NCI-H187 (cell line): ENCODE measurements around the gene CTSZ.

ENCODE experiments used
- DNase-seq, 2 experiments: peaks; one replicate each; lab custom pipeline; 2025; lab: John Stamatoyannopoulos, UW

The CTSZ gene

DNA sequence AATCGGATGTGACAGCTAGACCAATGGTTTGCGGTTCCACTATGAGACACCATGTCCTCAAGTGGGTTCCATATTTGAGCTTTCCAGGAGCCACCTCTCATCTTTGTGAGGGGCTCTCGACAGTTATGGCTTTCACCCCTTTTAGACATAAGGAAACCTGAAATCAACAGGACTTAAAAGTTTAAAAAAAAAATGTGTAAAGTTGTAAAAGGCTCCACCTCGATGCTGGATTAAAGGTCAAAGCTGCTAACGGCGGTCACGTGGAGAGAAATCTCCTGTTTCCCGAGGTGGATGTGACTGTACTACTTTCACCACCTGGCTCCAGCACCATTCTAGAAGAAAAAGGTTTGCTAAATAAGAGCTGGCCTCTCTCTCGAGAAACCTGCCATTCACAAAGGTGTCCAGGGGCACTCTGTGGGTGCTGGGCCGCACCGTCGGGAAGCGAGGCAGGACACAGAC is 24.5 kb upstream of the CTSZ start:
- no peak for DNase-seq

DNA sequence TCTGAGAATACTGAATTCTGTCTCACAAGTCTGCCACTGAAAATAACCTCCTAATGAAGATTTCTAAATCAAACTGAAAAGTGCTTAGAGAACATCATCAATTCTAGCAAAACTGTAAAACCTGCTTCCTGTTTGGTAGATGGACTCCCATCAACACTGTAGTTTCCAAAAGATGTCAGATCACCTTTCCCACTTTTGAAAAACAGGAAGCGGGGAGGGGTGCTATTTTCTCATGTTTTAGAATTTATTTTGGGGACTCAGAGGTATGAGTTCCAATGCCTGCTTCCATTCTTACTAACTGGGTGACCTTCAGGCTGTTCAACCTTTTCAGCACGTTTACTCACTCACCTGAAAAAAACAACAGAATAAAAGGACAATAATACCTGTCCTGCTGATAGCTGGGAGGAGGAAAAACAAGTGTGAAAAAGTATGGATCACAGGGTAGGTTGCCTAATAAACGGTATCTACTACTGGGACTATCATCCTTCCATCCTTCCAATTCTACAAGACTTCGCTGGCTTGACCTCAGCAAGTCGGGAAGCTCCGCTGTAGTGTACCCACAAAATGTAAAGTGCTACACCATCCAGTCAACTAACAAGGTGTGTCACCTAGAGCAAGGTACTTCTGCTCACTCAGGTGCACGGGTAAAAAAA is 24.0 kb upstream of the CTSZ start:
- DNase-seq = no peak

DNA sequence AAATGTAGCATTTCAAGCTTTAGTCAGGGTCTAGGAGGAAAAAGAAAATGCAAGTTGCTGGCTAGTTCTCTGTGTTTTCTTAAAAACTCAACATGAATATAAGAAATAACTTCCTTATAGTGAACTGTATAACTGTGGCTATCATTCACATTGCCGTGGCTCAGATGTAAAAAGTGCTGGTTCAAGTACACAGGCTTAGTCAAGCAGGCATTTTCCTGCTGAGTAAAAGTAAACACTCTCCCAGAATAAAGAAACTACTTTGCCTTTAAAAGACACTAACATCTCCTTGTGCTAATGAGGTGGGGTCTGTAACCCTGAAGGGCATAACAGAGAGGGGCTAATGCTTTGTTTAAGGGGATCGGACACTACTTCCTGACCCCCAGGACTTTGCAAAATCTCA is 21.8 kb upstream of the CTSZ start:
- no peak for DNase-seq

DNA sequence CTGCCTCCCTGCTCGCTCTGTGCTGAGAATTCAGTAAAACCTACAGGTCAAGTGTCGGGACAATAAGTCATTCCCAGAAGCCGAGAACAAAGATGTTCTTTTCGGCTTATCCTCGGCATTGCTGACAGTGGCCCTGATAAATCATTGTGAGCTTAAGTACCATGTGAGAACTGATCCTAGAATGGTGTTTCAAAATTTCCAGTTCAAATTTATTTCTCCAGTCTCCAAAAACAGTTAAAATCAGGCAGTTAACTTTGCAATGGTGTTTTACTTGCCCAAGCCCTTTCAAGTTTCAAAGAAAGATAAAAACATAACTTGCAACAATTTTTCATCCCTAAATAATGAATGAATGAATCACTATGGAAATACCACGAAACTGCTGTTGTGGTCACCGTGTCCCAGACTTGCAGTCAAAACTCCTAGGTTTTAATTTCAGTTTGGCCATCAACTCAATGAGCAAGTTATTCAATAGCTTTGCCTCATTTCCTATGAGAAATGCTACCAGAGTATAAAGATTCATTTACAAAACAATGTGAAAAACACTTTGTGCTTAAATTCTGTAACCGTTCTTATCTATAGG is 20.8 kb upstream of the CTSZ start:
- no peak for DNase-seq

DNA sequence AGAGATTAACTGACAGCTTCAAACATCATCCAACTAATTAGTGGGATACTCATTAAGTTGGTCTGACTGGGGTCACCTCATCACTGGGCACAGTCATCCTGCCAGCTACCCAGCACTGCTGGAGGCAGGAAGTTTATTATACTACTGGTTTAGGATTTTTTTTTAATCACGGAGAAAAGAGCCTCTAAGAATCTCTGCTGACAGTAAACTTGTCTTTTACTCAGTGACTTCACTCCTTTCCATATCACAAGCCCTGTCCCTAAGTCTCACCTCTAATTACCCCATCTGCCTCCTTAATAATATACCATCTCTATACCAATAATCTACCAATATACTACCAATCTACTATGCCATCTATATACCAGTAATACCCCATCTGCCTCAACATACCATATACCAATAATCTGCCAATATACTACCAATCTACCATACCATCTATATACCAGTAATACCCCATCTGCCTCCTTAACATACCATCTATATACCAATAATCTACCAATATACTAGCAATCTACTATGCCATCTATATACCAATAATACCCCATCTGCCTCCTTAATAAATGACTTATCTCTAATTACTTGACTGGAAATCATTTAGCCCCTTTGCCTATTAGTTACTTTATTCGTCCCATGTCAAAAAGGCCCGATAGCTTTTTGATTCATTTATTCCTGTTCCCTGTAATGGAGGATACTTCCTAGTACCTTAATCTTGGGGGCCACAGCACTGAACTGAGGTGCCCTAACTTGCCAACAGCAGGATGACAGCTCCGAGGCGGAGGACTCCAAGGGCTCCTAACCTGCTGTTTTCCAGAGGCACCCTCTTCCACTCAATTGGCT is 20.1 kb upstream of the CTSZ start:
- DNase-seq = no peak

DNA sequence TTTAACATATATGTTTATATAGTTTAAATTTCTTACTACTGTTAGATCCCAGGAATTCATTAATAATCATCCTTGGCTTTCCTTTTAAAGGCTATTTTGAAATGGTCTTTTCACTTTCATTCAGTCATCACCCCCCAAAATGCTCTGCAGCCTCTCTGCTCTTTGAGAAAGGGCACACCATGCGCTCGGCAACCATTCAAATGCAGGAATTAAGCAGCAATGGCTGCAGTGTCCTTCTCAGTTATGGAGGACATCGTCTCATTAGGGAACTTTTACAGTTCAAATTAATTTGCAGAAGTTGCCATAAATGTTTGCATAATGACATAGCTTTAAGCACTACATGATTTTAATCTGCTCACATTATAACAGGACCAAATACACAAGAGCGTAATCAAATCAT is 18.5 kb upstream of the CTSZ start:
- DNase-seq = no peak

DNA sequence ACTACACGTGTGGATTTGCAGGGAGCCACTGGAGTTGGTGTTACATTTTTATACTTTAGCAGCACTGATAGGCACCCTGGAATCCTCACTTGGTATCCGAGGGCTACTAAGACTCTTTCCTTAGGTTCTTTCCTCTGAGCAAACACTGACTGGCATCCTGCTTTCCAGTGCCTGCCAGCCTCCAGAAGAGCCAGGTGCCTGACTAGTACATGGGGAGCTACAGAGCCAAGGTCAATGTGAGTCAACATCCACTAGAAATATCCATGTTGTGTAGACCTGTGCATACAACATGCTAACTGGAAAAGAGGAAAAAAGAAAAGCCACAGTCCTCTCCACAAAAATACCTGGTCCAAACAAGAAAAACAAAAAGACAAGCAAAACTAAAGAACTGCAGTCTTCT is 18.0 kb upstream of the CTSZ start:
- DNase-seq = no peak

DNA sequence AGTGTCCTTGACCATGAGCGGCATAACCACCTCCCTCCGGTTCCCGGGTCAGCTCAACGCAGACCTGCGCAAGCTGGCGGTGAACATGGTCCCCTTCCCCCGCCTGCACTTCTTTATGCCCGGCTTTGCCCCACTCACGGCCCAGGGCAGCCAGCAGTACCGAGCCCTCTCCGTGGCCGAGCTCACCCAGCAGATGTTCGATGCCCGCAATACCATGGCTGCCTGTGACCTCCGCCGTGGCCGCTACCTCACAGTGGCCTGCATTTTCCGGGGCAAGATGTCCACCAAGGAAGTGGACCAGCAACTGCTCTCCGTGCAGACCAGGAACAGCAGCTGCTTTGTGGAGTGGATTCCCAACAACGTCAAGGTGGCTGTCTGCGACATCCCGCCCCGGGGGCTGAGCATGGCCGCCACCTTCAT is 17.1 kb upstream of the CTSZ start:
- DNase-seq = no peak

DNA sequence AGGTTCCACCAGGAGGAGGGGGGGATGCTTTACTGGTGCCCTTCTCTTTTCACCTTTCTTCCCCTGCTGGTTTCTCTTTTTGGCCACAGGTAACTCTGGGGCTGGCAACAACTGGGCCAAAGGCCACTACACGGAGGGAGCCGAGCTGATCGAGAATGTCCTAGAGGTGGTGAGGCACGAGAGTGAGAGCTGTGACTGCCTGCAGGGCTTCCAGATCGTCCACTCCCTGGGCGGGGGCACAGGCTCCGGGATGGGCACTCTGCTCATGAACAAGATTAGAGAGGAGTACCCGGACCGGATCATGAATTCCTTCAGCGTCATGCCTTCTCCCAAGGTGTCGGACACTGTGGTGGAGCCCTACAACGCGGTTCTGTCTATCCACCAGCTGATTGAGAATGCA is 16.6 kb upstream of the CTSZ start:
- no peak for DNase-seq

DNA sequence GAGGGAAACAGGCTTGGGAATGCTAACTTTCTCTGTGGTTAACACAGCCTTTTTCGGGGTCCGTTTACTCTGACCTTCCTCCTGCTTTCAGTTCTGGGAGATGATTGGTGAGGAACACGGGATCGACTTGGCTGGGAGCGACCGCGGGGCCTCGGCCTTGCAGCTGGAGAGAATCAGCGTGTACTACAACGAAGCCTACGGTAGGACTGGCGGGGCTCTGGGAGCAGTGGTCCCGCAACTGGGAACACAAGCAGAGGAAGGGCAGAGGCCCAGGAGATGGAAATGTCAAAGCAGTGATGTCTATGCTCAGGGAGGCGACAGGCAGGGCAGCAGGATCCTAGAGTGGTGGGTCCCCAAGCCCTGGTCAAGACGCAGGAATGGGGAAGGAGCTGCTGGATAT is 15.7 kb upstream of the CTSZ start:
- DNase-seq = no peak

DNA sequence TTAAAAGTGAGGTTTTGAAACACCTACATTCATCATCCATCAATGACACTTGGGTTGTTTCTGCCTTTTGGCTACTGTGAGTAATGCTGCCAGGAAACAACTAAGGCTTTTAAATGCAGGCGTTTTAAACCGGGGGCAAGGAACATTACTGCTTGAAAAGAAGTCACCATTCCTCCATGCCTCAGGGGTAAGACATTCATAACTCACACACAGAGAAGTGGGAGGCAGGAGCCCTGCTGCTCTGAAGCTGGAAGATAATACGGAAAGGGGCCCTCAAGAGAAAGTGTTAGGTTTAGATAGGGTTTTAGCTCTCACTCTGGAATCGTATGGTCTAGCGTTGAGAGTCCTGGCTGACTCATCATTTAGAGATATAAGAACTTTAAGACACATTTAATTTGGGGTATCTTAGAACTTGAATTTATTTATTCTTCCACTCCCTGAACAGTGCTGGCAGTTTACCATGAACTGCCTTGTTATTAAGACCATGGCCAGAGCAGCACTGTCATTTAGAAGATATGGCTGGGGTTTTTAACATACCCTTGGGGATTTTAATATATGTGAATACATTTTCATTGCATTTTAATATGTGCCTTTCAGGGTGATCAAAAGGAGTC is 14.0 kb upstream of the CTSZ start:
- no peak for DNase-seq

DNA sequence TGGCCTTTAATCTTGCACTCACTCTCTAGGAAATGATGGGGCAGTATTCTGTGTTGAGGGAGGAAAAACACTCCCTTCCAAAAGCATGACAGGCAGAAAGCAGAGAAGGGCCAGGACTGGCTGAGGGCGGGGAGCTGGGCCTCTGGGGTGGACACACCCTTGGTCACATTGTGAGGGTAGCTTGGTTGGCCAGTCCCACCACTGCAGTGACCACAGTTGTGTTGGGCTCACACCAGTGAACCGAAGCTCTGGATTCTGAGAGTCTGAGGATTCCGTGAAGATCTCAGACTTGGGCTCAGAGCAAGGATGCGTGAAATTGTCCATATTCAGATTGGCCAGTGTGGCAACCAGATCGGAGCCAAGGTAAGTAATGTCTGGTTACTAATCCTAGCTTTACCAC is 12.2 kb upstream of the CTSZ start, which contains the start of gene TUBB1:
Gene TUBB1, plus strand, starts transcription at position 213 of the 400 bp plus-strand sequence. Its CDS starts 94 bp downstream, at position 307.
- no peak for DNase-seq

DNA sequence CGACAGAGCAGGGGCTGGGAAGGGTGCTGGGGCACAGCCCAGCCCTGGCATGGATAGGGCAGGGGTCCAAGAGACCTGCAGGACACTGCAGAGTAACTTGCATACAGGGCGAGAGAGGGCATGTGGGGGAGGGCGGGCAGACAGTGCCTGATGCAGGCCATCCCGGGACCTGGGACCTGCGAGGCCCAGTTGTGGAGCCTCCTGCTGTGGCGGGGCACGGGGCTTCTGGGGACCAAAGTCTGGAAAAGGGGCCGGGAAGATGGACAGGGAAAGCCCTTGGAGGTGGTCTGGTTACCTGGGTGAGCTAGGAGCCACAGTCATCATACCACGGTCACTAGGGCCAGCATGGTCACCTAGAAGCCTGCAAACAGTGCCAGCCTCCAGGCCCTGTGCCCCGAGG is 11.8 kb upstream of the CTSZ start:
- no peak for DNase-seq

DNA sequence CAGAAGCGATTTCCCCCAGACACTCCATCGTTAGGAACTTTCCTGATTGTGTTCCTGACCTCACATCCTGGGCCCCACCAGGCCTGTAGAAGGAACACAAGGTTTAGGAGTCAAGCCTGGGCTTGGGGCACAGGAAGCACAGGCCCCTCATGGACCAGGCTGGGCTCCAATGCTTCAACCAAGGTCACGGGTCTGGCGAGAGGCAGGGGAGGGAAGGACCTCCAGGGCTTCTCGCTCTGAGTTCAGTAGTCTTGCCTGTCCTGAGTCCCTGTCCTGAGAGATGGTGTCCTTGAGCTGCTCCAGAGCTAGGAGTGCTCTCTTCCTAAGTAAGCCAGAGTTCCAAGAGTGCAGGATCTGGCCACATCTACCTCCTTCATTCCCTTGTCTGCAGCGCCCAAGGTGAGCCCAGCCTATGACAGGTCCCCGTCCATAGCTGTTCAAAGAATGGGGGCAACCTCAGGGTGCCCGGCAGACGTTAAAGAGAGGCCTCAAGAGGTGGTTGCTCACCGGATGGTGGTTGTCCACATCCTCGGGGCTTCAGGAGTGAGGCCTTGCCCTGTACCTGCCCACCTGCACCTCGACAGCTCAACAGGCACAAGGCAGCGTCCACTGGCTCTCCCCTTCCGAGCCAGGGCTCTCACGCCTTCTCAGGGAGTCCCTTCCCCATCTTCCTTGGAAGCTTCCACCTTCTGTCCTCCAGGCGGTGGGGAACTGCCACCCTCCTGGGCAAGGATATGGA is 10.6 kb upstream of the CTSZ start:
- DNase-seq = no peak

DNA sequence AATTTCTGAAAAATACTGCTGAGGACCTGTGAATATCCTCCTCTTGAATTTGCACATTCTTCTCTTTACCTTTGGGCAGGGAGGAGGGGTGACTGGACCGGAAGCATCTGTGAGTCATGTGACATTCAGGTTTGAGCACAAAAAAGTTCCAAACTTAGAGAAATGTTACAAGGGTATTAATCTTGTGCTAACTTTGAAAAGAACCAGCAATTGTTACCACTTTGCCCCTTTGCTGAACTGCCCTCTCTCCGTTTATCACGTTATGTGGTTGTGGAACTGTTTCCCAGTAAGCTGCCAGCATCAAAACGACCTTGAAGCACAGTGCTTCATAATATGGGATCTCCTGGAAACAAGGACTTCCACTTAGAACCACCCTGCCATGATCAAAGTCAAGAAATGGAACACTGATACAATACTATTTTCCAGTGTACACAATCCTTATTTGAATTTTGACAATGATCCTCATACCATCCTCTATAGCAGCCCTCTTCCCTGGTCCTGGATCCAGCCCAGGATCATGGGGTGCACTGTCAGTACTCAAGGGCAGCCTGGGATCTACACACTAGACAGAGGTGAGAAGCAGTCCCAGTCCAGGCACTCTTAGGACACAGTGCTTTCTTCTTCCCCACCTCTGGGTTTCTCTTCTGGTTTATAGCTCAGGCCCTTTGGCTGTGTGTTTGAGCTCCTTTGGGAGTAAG is 9.9 kb upstream of the CTSZ start:
- no peak for DNase-seq

DNA sequence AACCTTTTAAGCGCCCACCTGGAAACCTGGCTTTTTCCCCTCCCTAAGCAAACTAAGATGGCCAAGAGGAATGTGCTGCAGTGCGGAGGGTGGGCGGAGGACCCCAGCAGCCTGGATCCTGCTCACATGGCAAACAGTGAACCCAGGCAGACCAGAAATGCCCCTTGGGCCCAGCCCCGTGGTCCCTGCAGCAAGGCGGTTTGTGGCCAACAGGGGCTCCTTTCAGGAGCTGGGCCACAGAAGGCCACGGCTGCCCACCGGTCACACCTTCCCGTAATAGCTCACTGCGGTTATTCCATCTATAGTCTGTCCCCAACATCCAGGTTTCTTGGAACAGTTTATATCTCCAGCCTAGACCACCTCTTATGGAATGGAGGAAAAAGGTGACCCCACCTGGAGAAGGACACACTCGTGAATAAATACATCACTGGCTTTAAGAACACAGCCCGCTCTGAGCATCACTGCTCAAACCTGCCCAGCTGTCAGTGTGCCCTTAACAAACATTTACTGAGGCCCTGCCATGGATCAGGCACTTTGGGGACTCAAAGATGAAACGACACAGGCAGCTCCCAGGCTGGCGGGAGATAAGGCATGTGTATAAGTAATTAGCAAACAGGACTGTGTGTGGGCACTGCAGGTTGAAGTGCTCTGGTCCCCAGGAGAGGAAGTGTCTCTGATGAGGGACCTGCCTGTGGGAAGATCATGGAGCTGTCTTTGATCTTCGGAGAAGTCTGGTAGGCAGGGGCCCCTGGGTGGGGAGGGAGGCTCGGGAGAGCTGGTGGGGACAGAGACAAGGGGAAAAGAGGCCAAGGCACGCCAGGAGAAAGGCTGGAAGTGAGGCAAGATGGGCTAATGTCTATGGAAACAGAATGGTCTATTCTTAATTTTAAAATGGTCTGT is 9.0 kb upstream of the CTSZ start:
- DNase-seq = no peak

DNA sequence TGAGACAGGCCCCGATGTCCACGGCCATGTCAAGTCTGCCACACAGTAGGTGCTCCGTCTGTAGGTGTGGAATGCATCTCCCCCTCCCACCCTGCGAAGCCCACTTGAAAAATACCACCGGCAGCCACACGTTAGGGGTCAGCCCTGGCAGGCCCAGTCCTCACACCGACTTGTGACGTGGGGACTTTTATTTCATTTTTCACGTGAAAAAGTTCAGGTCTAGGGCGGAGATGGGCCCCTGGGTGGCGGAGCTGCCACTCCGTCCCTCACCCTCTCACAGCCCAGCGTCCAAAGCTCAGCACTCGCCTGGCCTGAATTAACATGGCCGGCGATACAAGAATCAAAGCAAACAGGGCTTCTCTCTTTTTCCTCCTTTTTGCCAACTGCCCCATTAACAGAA is 8.4 kb upstream of the CTSZ start:
- no peak for DNase-seq

DNA sequence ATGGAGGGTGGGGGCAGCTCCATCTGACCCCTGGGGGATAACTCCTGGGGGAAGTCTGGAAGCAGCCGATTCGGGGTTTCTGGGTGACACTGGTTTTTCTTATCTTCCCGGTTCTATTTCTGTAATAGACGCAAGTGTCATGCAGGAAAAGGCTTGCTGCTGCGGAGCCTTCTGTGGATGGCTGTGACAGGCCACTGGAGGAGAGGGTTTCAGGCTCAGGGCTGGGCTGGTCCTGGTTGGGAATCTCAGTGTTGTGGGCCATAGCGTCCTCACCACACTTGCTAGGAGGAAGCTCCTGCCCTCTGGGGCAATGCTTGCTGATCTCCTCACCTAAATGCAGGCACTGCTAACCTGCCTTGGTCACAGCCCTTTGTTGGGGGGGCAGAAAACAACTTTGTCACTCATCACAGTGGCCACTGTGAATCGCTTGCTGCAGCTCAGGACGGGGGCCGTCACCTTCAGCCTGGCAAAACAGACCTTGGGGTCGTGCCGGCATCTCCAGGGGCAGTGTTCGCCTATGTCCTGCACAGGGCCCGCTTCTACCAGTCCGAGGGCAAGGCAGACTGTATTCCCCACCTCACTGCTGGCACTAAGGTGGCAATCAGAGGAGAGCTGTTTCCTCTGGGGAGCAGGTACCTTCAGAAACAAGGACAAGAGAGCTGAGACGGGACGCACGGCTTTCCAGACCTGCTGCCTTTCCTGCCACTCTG is 7.8 kb upstream of the CTSZ start:
- no peak for DNase-seq

DNA sequence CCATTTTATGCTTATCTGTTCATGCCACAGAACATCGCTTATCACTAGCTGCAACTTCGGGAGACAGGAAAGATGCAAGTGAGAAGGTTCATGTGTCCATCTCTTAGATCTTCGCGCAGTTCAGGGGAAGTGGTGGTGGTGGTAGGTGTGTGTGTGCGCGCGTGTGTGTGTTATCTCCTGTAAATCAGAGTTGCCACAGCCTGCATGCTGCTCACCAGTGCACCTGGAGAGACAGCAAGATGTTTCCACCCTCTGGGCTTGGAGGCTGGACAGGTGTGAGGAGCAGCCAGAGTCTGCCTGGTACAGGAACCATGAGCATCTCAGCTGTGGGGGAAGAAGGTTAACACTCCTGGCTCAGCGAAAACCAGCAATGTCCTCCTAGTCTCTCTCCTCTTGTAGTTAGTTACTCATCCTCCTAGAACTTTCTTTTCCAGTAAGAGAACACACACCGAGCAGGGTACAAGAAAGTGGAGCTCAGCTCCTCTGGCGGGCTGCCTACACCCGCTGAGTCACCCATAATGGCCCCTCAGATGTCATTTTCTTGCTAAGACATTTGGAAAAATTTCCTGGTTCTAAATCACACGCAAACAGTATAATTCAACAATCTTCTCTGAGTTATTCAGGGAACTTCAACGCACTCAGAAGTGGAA is 7.0 kb upstream of the CTSZ start:
- DNase-seq = no peak
